NCI-H2081 treated with DMSO at 0.1 percent for 48 hours (cell line): ENCODE results near the gene CCR3.

Source experiments
- DNase-seq: peaks from one replicate; lab custom pipeline; 2025; lab: John Stamatoyannopoulos, UW

The CCR3 gene

DNA sequence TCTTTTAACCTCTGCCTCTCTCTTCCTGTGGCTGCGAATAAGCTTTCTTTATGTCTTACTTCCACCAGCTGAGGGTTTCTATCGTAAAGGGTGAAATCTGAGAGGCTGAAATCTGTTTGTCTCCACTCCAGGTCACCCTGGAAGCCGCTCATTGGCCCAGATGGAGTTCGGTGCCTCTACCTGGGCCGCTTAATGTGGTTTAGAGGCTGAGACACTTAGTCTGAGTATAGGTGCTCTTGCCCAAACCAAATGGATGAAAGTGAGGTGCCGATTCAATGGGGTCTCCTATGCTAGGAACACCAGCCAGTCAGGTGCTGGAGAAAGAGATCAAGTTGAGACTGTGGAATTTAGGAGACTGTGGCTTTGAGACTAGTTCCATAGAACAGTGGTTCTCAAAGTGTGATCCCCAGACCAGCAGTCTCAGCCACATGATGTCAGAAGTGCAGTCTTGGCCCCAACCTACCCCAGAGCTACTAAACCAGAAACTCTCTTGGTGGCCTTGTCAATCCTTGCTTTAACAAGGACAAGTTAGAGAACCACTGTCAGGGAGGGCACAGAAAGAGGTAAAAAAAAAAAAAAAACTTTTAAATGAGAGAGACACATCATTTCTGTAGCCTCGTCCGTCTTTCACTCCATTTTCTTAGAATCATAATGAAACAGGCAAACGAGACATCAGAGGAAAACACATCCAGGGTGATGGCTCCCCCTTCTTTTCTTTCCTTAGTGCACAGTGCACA, 56.8 kb downstream of the CCR3 start:
- no peak for DNase-seq

DNA sequence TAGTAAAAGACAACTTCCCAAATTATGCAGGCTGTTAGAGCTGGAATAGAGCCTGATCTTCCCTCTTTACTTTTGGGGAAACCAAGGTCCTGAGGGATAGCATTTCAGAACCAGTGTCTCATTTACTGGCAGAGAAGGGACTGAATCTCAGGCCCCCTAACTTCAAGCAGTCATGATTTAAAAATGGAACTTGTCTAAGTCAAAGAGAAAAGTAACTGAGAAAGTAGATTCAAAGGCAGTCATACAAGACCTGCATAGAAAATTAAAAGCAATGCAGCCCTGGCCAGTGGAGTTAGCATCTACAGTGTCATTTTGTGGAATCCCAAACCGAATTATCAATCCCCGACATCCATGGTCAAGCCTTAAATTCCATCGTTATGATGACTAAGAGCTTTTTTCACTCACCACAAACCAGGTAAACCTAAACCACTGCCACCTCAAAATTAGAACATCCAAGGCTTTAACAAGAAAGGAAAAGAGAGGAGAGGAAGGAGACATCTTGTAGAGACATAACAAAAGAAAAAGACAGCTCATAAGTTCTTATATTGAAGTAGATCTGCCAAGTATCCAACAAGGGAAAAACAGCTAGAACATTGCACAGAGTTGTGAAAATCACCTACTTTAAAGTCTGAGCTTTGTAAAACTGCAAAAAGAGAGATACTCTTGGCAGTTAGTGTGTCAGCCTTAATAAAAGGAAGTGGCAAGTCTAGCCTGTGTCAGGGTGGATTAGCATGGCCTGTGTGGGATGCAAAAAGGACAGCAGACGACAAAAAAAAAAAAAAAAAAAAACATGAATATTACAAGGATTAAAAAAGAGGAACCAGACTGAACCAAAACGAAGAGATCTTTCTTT, 57.6 kb downstream of the CCR3 start:
- DNase-seq: no peak

DNA sequence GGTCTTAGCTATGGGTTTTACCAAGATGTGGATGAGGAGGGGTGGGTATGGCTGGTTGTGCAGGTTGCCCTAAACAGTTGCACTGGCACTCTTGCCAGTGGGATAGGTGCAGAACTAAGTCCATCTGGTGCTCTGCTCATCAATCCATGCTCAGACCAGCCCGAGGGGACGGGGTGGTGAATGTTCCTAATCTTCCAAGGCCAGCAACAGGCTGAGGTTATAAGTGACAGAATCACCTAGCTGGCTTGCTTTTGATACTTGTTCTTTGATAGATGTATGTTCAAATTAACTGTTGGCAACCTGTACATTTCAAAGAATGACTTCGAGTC, 58.2 kb downstream of the CCR3 start:
- no peak for DNase-seq

DNA sequence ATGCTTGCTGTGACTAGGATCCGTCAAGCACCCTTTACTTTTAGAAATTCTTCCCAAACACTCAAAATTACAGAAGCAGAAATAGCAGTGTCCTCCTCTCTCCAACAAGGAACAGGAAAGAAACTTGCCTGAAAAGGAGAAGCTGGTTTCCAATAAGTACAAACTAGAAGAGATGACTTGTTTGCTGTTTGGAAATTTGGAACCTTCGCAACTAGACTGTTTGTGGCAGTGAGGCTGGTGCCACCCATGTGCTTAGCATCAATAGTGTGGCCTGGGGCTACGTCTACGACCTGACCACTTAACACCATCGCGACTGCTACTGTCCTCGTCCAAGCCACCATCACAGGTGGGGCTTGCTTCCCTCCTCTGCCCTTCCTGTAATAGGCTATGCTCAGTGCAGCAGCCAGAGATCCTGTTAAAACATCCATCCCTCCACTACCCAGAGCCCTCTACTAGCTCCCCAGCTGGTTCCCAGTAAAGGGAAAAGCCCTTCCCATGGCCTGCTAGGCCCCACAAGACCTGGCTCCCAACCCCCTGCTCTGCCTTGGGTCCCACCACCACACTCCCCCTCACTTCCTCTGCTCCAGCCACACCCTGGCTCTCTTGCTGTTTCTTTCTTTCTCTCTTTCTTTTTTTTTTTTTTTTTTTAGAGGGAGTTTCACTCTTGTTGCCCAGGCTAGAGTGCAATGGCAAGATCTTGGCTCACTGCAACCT, 59.0 kb downstream of the CCR3 start:
- no peak for DNase-seq

DNA sequence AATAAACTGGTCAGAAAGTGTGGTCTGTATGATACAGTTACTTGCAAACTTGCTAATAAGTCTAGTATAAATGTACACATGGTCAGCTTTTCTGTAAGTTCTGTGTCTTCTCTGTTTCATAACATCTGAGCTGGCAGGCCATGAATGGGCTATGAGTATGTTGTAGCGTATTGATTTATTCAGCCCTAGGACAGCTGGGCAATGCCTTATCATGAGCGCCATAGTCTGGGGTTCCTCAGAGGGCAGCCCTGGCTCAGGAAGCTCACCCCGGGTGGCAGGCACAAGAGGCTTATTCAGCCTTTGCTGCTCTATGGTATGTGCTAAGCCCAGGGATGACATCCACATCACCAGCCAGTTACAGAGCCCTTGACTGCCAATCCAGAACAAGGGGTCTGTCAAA, 61.0 kb downstream of the CCR3 start:
- DNase-seq: no peak

DNA sequence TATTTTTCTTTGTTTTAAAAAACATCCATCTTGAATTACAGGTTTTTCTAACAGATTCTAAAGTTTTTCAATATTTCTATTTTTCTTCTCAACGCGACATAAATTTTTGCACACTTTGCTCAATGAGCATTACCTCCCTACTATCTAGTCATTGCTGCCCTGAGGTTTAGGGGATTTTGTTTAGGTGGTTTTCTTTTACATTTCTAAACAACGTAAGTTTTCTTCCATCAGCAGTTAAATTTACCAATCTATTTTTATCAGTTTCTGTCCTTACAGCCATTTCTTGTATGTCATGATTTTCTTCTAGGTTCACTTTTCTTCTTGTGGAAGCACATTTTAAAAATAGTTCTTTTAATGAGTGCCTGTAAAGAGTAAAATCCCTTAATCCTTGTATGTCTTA, 62.5 kb downstream of the CCR3 start:
- no peak for DNase-seq

DNA sequence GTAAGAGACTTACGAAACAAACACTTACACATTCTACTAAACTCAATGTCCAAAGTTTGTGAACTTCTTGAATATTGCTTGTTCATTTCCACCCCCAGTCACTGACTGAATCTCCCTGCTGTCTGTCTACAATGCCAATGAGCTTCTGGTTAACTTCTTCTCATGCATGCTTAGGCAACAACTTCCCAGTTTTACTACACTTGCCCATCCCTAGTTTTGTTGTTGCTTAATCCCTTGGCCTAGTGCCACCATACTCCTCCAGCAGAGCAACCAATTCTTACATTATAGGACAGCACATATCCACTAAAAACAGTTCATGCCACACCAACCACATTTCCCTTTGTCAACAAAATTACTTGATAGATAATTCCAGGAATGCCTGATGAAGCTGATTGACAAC, 70.7 kb downstream of the CCR3 start:
- no peak for DNase-seq

DNA sequence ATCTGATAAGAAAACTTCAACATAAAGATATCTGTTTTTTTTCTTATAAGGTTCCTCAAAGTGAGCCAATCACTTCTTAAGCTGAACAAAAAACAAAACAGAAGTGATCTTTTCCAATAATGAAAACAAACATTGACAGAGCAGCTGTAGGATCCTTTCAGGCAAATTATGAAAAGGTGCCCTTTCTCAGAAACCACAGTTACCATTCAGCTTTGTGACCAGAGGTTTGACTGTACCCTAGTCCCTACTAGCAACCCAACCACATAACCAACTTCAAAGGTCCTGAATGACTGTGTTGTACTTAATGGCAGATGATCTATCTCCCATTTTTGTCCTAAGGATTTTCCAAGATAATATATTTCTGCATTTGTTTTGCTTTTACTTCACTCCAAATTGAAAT, 72.3 kb downstream of the CCR3 start:
- no peak for DNase-seq

DNA sequence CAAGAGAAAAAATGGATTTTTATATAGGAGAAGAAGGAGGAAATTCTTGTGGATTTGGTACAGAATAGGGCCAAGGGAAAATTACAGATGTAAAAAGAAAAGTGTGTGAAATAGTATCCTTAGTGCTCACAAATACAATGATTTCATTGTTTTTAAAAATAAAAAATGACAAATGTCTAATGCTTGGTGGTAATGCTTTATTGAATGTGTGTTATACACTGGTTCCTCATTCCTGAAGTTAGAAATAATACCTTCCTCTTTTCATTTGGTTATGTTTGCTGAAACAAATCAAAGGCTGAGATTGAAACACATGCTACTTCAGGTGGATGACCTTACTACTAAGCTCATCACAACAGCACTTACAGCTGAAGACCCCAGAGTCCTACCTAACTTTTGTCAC, 73.9 kb downstream of the CCR3 start:
- DNase-seq: no peak
